SK-N-SH (cell line): ENCODE data around the gene TMEM198.

Experiments used
- ELF1 ChIP-seq: IDR thresholded peaks from 2 replicates; pipeline ENCODE4 v1.4.0; 2012
- EP300 ChIP-seq, 2 experiments: IDR thresholded peaks; 2 replicates each; pipeline versions ENCODE4 v1.4.0 to v1.6.1; 2012; ENCODE audit warnings: borderline replicate concordance in 1 of 2, low read depth in 1 of 2, low read length in 1 of 2
- GABPA ChIP-seq: IDR thresholded peaks from 2 replicates; pipeline ENCODE4 v1.4.0; 2012; ENCODE audit warnings: low read depth, mild to moderate bottlenecking
- NRF1 ChIP-seq: IDR thresholded peaks from 2 replicates; pipeline ENCODE4 v1.6.1; 2012; ENCODE audit warnings: low read depth, mild to moderate bottlenecking, low read length
- POLR2AphosphoS5 ChIP-seq: IDR thresholded peaks from 2 replicates; pipeline ENCODE4 v1.6.1; 2012; ENCODE audit warnings: low read depth, low read length
- SMC3 ChIP-seq: IDR thresholded peaks from 2 replicates; pipeline ENCODE4 v1.6.1; 2012; ENCODE audit warnings: low read depth, low read length, improper control_type of control experiment
- TF ChIP-seq, protein P1 (sequence below): fragments of 200-600 bp; sonication (generic); IDR thresholded peaks from 2 replicates; pipeline ENCODE4 v1.6.1; 2017; ENCODE audit warnings: antibody characterized with exemption, mild to moderate bottlenecking, moderate library complexity
- TF ChIP-seq, protein P2 (sequence below): IDR thresholded peaks from 2 replicates; pipeline ENCODE4 v1.4.0; 2012; ENCODE audit warnings: low read depth

DNA sequence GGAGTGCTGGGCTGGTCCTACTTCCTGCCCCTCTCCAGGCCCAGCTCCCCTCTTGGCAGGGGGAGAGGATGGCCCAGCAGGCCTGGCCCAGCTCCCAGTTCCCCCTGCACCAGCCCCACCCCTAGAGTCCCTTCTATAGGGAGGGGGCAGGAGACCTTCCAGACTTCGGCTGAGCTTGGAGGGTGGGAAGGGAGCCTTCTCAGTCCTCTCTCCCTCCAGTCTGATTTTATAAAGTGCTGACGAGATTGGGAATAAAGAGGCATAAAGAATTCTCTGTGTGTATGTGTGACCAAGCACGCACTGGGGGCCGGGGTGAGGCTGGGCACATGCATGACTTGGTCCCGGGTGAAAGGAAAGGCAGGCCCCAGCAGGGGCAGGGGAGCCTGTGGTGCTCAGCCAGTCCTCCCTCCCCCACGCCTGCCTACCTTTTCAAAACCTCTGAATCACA is 5.3 kb upstream of the TMEM198 start:
- TF ChIP-seq ELF1, result no peak
- TF ChIP-seq, protein P1, sequence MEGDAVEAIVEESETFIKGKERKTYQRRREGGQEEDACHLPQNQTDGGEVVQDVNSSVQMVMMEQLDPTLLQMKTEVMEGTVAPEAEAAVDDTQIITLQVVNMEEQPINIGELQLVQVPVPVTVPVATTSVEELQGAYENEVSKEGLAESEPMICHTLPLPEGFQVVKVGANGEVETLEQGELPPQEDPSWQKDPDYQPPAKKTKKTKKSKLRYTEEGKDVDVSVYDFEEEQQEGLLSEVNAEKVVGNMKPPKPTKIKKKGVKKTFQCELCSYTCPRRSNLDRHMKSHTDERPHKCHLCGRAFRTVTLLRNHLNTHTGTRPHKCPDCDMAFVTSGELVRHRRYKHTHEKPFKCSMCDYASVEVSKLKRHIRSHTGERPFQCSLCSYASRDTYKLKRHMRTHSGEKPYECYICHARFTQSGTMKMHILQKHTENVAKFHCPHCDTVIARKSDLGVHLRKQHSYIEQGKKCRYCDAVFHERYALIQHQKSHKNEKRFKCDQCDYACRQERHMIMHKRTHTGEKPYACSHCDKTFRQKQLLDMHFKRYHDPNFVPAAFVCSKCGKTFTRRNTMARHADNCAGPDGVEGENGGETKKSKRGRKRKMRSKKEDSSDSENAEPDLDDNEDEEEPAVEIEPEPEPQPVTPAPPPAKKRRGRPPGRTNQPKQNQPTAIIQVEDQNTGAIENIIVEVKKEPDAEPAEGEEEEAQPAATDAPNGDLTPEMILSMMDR, result no peak
- TF ChIP-seq, protein P2, sequence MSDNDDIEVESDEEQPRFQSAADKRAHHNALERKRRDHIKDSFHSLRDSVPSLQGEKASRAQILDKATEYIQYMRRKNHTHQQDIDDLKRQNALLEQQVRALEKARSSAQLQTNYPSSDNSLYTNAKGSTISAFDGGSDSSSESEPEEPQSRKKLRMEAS, result no peak
- TF ChIP-seq POLR2AphosphoS5, result no peak
- TF ChIP-seq SMC3, result no peak
- no peak for TF ChIP-seq NRF1
- TF ChIP-seq EP300 (IDR thresholded peaks at IDR 0.05; ENCODE audit: borderline replicate concordance in 1 of 2, low read depth in 1 of 2, low read length in 1 of 2), result no peak
- no peak for TF ChIP-seq GABPA
